HG03342 (cell line): ENCODE results near the gene TAOK3.

Experiments used
- ATAC-seq: cut with Tn5 transposase; IDR thresholded peaks from one replicate; pipeline ENCODE4 v1.9.1; 2021; ENCODE audit warnings: mild to moderate bottlenecking, moderate library complexity; ENCODE audit not compliant: unreplicated experiment

The TAOK3 gene

GRCh38 chr12:118102609-118103008 lies 270.1 kb downstream of the TAOK3 start:
- no peak for ATAC-seq

DNA sequence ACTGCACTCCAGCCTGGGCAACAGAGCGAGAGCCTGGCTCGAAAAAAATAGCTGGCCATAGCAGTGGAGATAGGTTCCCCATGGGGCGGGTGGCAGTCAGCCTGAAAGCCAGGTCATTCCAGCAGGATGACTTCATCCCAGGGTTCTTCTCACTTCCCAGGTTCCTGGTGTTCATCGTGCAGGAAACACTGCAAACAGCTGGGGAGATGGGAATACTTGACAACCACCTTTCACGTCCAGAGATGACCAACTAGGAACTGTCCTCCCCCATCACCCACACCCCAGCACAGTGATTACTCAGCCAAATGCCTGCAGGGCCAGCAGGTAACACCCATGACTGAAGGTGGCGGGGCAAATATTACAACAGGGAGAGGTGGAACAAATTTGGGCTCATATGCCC lies 270.6 kb downstream of the TAOK3 start:
- no peak for ATAC-seq

DNA sequence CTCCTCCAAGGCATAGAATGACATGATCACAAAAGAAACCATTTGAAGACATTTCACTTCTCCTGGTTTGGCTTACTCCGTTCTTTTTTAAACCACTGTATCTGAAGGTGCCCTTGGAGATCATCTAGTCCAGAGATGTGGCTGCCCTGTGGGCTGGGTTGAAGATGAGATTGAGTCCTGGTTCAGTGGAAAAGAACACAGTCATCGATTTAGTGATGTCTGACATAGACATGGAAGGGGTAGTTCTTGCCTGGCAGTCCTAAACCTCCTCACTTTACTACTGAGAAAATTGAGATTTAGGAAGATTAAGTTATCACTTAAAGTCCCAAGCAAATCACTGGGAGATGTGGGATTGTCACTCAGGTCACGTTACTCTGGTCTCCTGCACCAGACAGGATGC lies 271.7 kb downstream of the TAOK3 start:
- no peak for ATAC-seq
